ENCODE results near the gene STIP1. TPM values are rescaled to one million over a fixed set of nuclear protein-coding genes. Genes with fewer than 3 reads are reported as not detected.

STIP1 gene
- total RNA-seq, 2 donors from 2014 or later, result 230 to 257 TPM

DNA sequence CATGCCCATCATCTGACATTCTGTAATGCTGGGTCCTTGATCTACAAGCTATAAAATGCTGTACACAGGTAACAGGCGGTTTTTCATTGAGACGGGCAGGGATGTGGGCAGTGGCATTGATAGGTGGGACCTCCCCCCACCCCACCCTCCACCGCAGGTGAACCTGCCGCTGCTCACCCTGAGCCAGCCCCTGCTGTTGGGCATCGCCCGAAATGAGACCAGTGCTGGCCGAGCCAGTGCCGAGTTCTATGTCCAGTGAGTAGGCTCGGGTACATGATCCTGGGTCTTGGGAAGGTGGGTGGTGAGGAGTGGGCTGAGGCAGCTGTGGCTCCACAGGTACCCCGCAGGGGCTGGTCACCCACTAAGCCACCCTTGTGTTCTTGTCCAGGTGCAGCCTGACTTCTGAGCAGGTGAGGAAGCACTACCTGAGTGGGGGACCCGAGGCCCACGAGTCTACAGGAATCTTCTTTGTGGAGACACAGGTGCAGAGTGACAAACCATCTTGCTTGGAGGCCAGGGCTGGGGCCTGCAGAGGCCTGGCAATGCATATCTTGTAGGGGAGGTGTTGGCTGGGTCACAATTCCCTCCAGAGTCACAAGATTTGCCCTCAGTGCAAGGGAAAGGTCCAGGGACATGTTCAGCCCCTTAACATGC lies 43.2 kb downstream of the STIP1 start:
- H3K36me3 ChIP-seq (ENCODE audit: control insufficient read depth, insufficient read depth, low read length), result no peaks in the 10 kb centered on the region
- H3K4me1 Mint-ChIP-seq, result peaks cover 13% of the 10 kb centered on the region
- 89 to 94% methylated on average over 5 to 12 of the region's 12 CpGs for WGBS, 2 experiments (ENCODE audit: insufficient coverage in 1 of 2, insufficient read length in 1 of 2)
- peaks cover 6% of the 10 kb centered on the region for H3K27me3 Mint-ChIP-seq (ENCODE audit: insufficient read depth)
- H3K4me1 ChIP-seq (ENCODE audit: control insufficient read depth, insufficient read depth, low read length), result peaks cover 4% of the 10 kb centered on the region
- peak overlapping the region; percentile 64 for H3K27ac Mint-ChIP-seq
- no peaks in the 10 kb centered on the region for H3K27me3 ChIP-seq (ENCODE audit: control insufficient read depth, insufficient read depth, low read length, poor library complexity, severe bottlenecking)
- no peak overlapping the region for H3K9ac ChIP-seq (ENCODE audit: extremely low read depth, low read length, poor library complexity, severe bottlenecking)
- peak overlapping the region; percentile 72 for H3K4me3 Mint-ChIP-seq
- no peak overlapping the region for H3K4me3 ChIP-seq (ENCODE audit: low read length)
- DNase-seq, result no peak
- H3K9me3 Mint-ChIP-seq, result no peaks in the 10 kb centered on the region
- H3K9me3 ChIP-seq (ENCODE audit: control insufficient read depth, low read length), result no peaks in the 10 kb centered on the region
- peak overlapping the region; percentile 74 for H3K27ac ChIP-seq (ENCODE audit: low read depth, low read length)
- TF ChIP-seq, protein P1, sequence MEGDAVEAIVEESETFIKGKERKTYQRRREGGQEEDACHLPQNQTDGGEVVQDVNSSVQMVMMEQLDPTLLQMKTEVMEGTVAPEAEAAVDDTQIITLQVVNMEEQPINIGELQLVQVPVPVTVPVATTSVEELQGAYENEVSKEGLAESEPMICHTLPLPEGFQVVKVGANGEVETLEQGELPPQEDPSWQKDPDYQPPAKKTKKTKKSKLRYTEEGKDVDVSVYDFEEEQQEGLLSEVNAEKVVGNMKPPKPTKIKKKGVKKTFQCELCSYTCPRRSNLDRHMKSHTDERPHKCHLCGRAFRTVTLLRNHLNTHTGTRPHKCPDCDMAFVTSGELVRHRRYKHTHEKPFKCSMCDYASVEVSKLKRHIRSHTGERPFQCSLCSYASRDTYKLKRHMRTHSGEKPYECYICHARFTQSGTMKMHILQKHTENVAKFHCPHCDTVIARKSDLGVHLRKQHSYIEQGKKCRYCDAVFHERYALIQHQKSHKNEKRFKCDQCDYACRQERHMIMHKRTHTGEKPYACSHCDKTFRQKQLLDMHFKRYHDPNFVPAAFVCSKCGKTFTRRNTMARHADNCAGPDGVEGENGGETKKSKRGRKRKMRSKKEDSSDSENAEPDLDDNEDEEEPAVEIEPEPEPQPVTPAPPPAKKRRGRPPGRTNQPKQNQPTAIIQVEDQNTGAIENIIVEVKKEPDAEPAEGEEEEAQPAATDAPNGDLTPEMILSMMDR (conservative IDR thresholded peaks at IDR 0.05), result no peak
- H3K36me3 Mint-ChIP-seq (ENCODE audit: low read depth), result no peaks in the 10 kb centered on the region

DNA sequence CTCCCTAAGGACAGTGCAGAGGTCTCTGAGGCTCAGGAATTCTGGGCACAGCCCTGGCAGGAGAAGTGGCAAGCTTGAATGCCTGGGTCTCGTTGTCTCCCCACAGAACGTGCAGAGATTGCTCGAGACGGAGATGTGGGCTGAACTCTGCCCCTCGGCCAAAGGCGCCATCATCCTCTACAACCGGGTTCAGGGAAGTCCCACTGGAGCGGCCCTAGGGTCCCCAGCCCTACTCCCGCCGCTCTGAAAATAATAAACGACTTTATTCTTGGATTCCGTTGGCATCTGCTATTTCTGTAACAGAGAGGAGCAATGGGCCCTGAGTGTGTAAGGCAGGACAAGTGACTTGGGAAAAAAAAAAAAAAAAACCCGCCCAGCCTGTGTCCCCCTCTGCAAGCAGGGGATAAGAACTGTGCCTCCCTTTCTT lies 43.8 kb downstream of the STIP1 start:
- H3K36me3 Mint-ChIP-seq (ENCODE audit: low read depth), result no peaks in the 10 kb centered on the region
- H3K27ac Mint-ChIP-seq, result peak overlapping the region; percentile 77
- 61 to 77% methylated on average over 12 to 13 of the region's 13 CpGs for WGBS, 2 experiments (ENCODE audit: insufficient coverage in 1 of 2, insufficient read length in 1 of 2)
- TF ChIP-seq, protein P1 (conservative IDR thresholded peaks at IDR 0.05), result no peak
- Histone ChIP-seq H3K4me1 (ENCODE audit: control insufficient read depth, insufficient read depth, low read length) (peaks cover 4% of the 10 kb centered on the region), H3K27me3 (ENCODE audit: control insufficient read depth, insufficient read depth, low read length, poor library complexity, severe bottlenecking) (no peaks in the 10 kb centered on the region), H3K4me3 (ENCODE audit: low read length) (peak overlapping the region; percentile 85), H3K36me3 (ENCODE audit: control insufficient read depth, insufficient read depth, low read length) (no peaks in the 10 kb centered on the region), H3K9me3 (ENCODE audit: control insufficient read depth, low read length) (no peaks in the 10 kb centered on the region), H3K9ac (ENCODE audit: extremely low read depth, low read length, poor library complexity, severe bottlenecking) (peak overlapping the region; percentile 30), H3K27ac (ENCODE audit: low read depth, low read length) (peak overlapping the region; percentile 74)
- no peak for DNase-seq
- peaks cover 6% of the 10 kb centered on the region for H3K27me3 Mint-ChIP-seq (ENCODE audit: insufficient read depth)
- peaks cover 13% of the 10 kb centered on the region for H3K4me1 Mint-ChIP-seq
- peak overlapping the region; percentile 72 for H3K4me3 Mint-ChIP-seq
- H3K9me3 Mint-ChIP-seq, result no peaks in the 10 kb centered on the region

DNA sequence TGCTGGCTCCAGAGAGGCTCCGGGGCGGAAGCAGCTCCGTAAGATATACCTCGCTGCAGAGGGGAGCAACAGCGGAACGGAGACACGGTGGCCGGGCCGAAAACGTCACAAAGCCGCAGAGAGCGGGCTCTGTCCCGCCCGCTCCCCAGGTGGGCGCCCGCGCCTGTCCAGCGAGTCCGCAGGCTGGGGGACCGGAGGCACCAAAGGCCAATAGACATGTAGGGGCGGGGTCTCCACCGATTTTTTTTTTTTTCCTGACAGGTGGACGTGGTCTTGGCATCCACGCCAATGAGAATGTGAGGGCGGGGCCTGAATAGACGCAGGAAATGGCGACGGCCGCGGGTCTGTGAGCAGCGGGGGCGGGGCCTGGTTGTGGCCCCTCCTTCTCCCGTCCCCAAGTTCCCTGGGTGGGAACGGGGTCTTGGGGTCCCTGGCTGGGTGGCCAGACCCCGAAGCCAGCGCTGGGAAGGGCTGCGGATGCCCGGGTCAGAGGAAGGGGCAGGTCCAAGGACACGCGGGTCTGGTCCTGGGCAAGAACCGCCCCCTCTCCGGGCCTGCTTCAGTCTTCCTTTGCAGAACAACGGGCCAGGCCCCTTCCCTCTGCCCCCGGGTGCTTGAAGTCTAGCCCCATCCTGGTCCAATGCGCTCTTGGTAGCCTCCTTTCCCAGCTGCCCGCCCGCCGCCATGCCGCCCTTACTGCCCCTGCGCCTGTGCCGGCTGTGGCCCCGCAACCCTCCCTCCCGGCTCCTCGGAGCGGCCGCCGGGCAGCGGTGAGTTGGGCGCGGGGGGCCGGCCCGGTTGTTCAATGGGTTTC lies 44.4 kb downstream of the STIP1 start, which contains the start of gene DNAJC4:
Gene DNAJC4, plus strand, starts transcription at position 378 of the 814 bp plus-strand sequence. Its CDS starts 307 bp downstream, at position 685.
- DNase-seq, result peak; percentile 98
- Mint-ChIP-seq H3K27me3 (ENCODE audit: insufficient read depth) (peaks cover 6% of the 10 kb centered on the region), H3K4me3 (peak within 1 kb of the TSS; percentile 72), H3K27ac (peak within 1 kb of the TSS; percentile 81), H3K9me3 (no peaks in the 10 kb centered on the region), H3K4me1 (peaks cover 13% of the 10 kb centered on the region), H3K36me3 (ENCODE audit: low read depth) (no peaks in the 10 kb centered on the region)
- 0 to 1% methylated on average over 39 to 62 of the region's 62 CpGs for WGBS, 2 experiments (ENCODE audit: insufficient coverage in 1 of 2, insufficient read length in 1 of 2)
- Histone ChIP-seq H3K36me3 (ENCODE audit: control insufficient read depth, insufficient read depth, low read length) (no peaks in the 10 kb centered on the region), H3K4me3 (ENCODE audit: low read length) (peak within 1 kb of the TSS; percentile 85), H3K9me3 (ENCODE audit: control insufficient read depth, low read length) (no peaks in the 10 kb centered on the region), H3K27me3 (ENCODE audit: control insufficient read depth, insufficient read depth, low read length, poor library complexity, severe bottlenecking) (no peaks in the 10 kb centered on the region), H3K4me1 (ENCODE audit: control insufficient read depth, insufficient read depth, low read length) (peaks cover 4% of the 10 kb centered on the region), H3K9ac (ENCODE audit: extremely low read depth, low read length, poor library complexity, severe bottlenecking) (peak within 1 kb of the TSS; percentile 49), H3K27ac (ENCODE audit: low read depth, low read length) (peak within 1 kb of the TSS; percentile 74)
- TF ChIP-seq, protein P1 (conservative IDR thresholded peaks at IDR 0.05), result no peak

Data from endodermal cell (in vitro differentiated cells).